HuH-7.5 (cell line): ENCODE data around the gene VARS1.
"Not testable (repeated sequence)": the region's sequence is repeated elsewhere in the genome, so short reads cannot be mapped to it uniquely, and the experiment has no call there.

Experiments used
- DNase-seq: peaks from one replicate; pipeline ENCODE4 v3.0.0; 2011; ENCODE audit warnings: low spot score

The VARS1 gene

DNA sequence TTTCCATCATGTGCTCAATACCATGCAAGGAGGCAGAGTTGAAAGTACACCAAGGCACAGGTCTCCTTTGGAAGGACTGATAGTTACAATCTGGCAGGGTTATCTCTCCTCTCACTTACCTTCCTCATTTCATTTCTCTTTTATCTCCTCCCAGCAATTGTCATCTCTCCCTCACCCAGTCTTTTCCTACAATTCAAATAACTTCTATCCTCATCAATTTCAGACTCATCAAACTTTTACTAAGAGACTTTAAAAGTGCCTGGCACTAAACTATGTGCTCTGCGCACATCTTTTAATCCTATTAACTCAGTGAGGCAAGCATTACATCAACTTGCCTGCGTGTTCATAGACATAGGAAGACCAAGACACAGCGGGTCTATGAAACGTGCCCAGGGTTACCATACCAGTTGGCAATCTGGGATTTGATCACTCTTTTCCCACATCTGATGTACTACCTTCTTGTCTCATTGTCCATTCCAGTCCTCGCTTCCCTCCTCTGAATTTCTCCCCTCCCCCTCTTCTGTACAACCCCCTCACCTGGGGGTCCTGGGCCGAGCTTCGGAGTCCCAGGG lies 1.2 kb downstream of the VARS1 start:
- DNase-seq = no peak

DNA sequence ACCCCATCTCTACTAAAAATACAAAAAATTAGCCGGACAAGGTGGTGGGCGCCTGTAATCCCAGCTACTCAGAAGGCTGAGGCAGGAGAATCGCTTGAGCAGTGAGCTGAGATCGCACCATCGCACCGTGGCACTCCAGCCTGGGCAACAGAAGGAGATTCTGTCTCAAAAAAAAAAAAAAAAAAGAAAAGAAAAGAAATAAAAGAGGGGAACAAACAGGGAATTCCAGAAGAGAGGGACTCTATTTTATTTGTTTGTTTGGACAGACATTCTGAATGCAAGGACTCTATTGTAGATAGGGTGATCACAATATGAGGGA lies 1.7 kb downstream of the VARS1 start:
- not testable (repeated sequence) for DNase-seq

- DNase-seq = no peak
Measured at GRCh38 chr6:31792761-31793171, 2.8 kb downstream of the VARS1 start.

DNA sequence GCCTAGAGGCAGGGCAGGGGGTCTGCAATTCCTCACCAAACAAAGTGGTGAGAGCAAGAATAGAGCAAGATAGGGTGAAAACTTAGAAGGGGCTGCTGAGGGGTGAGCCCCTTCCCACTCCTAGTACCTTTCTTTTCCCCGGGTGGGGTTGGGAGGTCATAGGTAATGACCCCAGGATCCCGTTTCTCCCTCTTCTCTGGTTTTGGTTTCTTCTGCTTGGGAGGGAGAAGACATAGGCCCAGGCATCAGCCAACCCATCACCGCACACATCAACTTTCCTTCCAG lies 3.5 kb downstream of the VARS1 start:
- no peak for DNase-seq

- peak; percentile 79 for DNase-seq
Measured at GRCh38 chr6:31791324-31792089, 4.0 kb downstream of the VARS1 start.

GRCh38 chr6:31785475-31785874 lies 10.1 kb downstream of the VARS1 start:
- no peak for DNase-seq

- no peak for DNase-seq
Measured at GRCh38 chr6:31784098-31784925, 11.2 kb downstream of the VARS1 start.

GRCh38 chr6:31782126-31782855 lies 13.3 kb downstream of the VARS1 start:
- DNase-seq = no peak

DNA sequence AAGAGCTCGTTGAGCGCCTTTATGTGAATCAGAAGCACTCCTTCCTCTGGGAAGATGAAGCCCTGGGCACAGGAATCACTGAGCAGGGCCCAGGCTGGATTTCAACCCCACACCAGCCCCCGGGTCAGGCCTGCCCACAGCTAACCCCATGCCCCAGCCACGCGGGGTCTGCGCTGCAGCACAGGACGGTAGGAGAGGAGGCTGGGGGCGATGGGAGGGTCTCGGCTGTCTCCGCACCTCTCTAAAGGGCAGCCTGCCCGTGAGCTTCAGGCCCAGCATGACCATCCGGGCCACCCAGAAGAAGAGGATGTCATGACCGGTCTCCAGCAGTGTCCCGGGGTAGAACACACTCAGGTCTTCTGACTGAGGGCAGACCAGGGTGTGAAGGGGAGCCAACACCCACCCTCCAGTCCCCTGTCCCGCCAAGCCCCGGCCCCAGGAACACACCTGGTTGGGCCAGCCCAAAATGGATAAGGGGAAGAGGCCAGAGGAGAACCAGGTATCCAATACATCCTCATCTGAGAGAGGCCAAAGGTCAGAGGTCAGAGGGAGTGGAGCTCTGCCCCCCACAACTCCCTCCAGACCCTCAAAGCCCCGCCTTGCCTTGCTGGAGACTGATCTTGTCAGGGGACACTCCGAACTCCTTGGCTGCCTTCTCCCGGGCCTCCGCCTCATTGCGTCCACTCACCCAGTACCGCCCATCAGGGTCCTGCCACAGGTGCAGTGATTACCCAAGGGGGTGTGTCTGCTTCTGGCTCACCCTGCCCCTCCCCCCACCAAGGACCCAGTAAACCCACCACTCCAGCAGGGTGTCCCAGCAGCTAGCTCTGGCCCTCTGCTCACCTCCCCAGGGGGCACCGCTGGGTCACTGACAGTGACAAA lies 14.1 kb downstream of the VARS1 start:
- no peak for DNase-seq

DNA sequence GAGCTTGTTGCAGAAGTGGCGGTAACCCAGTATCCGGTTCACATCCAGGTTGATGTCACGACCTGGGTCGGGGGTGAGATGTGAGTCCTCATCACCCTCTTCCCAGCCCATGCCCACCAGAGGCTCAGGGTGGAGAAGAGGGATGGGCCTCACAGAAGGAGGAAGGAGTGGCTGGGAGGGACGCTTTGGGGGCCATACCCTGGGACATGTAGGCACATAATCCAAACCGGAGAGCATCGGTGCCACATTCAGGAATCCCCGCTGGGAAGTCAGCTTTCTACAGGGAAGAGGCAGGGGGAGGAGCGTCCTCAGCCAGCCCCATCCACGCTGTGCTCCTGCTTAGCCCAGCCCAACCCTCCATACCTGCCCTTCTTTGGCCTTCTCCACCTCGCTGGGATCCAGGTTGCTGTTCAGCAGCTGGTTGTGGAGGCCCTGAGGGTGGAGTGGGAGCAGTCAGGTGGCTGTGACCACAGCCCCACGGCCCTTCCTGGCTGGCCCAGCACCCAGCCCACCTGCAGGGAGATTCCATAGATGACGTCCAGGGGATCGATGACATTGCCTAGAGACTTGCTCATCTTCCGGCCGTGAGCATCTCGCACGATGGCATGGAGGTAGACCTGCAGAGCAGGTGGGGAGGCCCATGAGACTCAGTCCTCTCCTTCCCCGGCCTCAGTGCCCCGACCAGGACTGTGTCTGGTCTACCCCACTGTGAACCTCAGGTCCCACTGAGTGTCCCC lies 14.9 kb downstream of the VARS1 start:
- DNase-seq = no peak

- no peak for DNase-seq
Measured at GRCh38 chr6:31779908-31780307, 15.6 kb downstream of the VARS1 start.

DNA sequence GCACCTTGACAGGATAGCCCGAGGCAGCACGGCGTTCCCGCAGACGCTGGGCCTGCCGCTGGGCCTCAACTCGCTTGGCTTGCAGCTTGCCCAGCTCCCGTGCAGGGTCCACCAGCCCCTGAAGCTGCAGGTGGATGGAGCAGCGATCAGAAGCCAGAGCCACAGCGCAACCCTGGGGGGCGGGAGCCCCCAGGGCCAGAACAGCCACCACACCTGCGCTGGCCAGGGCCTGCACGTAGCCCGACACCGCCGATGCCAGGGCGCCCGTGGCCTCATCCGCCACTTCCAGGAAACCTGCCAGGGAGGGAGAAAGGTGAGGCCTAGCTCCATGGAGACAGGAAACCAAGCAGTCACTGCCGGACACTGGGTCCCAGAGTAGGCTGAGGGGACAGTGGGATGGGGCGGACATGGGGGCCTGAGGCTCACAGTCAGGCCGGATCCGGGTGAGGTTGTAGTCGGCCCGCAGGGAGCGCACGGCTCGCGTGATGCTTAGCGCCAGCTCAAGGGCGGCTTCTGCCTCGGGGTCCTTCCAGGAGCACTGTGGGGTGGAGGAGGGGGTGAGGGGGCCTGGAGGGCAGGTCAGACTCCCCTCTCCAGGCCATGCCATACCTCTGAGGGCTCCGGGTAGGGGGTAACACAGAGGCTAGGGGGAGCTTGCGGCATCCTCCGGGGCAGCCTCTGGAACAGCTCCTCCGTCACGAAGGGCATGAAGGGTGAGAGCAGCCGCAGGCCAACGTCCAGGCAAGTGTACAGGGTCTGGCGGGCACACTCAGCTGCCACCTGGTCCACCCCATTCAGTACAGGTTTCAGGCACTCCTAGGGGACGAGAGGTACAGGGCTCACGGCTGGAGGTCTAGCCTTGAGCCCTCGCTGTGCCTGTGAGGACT lies 16.3 kb downstream of the VARS1 start:
- DNase-seq = no peak

GRCh38 chr6:31778193-31778592 lies 17.4 kb downstream of the VARS1 start:
- DNase-seq = no peak

DNA sequence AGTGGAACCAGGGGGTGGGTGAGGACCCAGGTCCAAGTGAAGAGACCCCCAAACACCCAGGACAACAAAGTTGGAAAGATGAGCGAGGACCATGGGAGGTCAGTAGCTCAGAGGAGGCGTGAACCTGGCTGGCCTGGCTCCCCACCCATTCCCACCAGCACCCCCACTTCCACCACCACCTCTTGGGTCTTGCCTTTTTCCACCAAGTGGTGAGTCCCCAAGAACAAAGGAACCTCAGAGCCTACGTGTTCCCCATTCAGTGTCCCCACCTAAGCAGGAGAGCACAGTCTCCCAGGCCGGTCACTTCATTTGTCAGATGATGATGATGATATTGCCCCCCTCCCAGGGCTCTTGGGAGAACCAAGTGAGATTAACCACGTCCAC lies 17.9 kb downstream of the VARS1 start:
- no peak for DNase-seq

DNA sequence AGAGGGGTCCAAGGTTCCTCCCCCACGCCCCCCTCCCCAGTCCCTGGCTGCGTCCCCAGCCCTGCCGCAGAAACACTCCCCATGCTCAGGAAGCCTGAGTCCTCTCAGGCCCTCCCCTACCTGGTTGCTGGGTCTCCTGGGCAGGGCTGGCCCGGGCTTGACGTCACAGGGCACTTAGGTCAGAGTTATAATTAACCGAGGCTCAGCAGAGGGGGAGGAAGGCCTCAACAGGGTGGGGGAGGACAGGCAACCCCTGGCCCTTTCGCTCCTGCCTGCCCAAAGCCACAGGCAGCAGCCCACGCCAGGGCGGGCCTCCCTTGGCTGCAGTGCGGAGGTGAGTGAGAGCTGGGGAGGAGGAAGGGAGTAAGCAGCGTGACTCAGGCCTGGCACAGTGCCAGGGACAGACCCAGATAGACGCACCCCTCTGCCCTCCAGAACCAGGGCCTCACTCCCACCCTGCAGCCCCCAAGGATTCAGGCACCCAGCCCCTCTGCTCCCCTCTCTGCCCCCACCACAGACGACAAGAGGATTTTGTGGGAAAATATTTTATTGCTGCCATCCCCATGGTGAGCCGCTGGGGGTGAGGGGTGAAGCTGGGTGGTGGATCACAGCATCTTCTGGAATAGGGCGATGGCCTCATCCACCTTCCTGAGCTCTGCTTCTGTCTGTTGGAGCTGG lies 18.4 kb downstream of the VARS1 start, which contains the start of gene VWA7:
Gene VWA7 (minus strand): TSS at position 340 of the 678 bp plus-strand sequence. CDS start 549 bp downstream, outside the sequence.
- peak; percentile 81 for DNase-seq

DNA sequence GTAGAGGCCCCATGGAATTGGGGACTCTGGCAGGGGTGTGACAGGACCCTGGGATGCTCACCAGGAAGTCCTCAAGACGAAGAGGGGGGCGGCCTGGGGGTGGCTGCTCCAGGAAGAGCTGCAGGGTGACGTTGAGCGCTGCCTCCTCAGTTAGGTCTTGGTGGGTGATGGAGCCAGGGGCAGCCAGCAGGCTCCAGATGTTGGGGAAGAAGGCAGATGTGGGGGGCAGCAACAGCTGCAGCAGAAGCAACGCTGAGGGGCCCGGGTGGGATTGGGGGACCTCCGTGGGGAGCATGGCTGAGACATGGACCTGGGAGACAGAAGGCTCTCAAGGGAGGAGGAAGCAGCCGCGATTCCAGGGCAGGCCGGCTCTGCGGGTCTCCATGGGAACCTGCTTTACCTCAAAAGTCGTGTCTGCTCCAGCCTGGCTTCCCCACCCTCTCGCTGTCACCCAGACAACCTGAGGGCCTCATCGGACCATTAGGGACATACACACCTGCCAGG lies 19.0 kb downstream of the VARS1 start:
- no peak for DNase-seq

GRCh38 chr6:31775633-31776484 lies 19.7 kb downstream of the VARS1 start:
- no peak for DNase-seq

- DNase-seq = no peak
Measured at GRCh38 chr6:31775184-31775583, 20.4 kb downstream of the VARS1 start.
